Hepatocyte (in vitro differentiated cells): ENCODE measurements around the gene AHNAK.

Experiments used
- EZH2 ChIP-seq: fragments of 200-600 bp; sonication (generic); IDR thresholded peaks from 2 replicates; pipeline ENCODE4 v1.6.1; 2016; ENCODE audit warnings: antibody characterized with exemption, mild to moderate bottlenecking, borderline replicate concordance
- EZH2phosphoT487 ChIP-seq: fragments of 200-600 bp; sonication (generic); IDR thresholded peaks from one replicate; pipeline ENCODE4 v1.6.1; 2018; ENCODE audit warnings: antibody characterized with exemption, mild to moderate bottlenecking, low read depth, moderate library complexity; ENCODE audit not compliant: unreplicated experiment, severe bottlenecking
- TF ChIP-seq, protein P1 (sequence below): fragments of 200-600 bp; sonication (generic); IDR thresholded peaks from 2 replicates; pipeline ENCODE4 v1.5.1; 2016; ENCODE audit warnings: antibody characterized with exemption, mild to moderate bottlenecking; ENCODE audit not compliant: poor library complexity

DNA sequence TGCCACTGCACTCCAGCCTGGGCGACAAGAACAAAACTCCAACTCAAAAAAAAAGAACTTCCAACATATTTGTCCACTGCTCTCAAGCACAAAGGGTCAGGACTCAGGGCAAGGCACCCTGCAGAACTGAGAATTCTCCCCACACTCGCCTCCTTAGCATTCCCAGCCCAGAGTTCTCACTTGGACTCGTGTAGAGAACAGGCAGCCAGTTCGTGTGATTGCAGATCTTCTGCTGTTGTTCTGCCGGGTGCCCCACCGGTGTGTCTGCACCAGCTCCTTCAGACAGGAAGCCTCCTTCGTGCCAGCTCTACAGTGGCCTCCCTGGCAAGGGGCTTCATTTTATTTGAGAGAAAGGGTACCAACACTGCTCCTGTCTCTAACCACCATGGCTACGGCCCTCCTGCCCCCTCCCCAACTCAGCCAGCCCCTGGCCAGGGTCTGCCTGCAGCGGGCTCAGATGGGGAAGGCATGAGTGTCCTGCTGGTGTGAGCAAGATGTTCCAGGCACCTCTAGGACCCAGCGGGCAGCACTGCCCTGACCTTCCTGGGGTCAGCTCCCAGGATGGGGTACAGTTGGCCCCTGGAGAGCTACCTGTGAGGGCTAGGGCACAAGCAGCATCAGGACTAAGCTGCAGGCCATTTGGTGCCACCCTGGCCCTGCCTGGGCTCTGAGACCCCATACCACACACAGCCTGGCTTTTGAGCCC is 147.3 kb downstream of the AHNAK start:
- TF ChIP-seq, protein P1, sequence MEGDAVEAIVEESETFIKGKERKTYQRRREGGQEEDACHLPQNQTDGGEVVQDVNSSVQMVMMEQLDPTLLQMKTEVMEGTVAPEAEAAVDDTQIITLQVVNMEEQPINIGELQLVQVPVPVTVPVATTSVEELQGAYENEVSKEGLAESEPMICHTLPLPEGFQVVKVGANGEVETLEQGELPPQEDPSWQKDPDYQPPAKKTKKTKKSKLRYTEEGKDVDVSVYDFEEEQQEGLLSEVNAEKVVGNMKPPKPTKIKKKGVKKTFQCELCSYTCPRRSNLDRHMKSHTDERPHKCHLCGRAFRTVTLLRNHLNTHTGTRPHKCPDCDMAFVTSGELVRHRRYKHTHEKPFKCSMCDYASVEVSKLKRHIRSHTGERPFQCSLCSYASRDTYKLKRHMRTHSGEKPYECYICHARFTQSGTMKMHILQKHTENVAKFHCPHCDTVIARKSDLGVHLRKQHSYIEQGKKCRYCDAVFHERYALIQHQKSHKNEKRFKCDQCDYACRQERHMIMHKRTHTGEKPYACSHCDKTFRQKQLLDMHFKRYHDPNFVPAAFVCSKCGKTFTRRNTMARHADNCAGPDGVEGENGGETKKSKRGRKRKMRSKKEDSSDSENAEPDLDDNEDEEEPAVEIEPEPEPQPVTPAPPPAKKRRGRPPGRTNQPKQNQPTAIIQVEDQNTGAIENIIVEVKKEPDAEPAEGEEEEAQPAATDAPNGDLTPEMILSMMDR: no peak
- TF ChIP-seq EZH2: no peak
- TF ChIP-seq EZH2phosphoT487: no peak
